Measurements from ENCODE around the gene ZFP82.

Gene ZFP82

GRCh38 chr19:36408101-36408500, 10.3 kb downstream of the ZFP82 start (continued):
- no peak for TF ChIP-seq ZNF660 (tag by site-specific recombination; IDR thresholded peaks at IDR 0.05)
- TF ChIP-seq ZBTB8A (tag by site-specific recombination; IDR thresholded peaks at IDR 0.05): no peak
- no peak for TF ChIP-seq ZXDB (tag by site-specific recombination; IDR thresholded peaks at IDR 0.05)
- TF ChIP-seq ZNF16 (tag by site-specific recombination; IDR thresholded peaks at IDR 0.05; ENCODE audit: low read depth): no peak
- TF ChIP-seq ZNF148 (tag by site-specific recombination; IDR thresholded peaks at IDR 0.05; ENCODE audit: borderline replicate concordance): no peak
- TF ChIP-seq, protein P1, sequence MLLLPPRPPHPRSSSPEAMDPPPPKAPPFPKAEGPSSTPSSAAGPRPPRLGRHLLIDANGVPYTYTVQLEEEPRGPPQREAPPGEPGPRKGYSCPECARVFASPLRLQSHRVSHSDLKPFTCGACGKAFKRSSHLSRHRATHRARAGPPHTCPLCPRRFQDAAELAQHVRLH (tag by site-specific recombination; IDR thresholded peaks at IDR 0.05): no peak
- no peak for TF ChIP-seq ZNF544 (tag by site-specific recombination; IDR thresholded peaks at IDR 0.05)
- TF ChIP-seq ZNF549 (tag by site-specific recombination; IDR thresholded peaks at IDR 0.05): no peak
- TF ChIP-seq ELK4 (IDR thresholded peaks at IDR 0.05; ENCODE audit: borderline replicate concordance, low read depth, low read length): no peak
- no peak for TF ChIP-seq ZNF843 (tag by site-specific recombination; IDR thresholded peaks at IDR 0.05)
- TF ChIP-seq, protein P2, sequence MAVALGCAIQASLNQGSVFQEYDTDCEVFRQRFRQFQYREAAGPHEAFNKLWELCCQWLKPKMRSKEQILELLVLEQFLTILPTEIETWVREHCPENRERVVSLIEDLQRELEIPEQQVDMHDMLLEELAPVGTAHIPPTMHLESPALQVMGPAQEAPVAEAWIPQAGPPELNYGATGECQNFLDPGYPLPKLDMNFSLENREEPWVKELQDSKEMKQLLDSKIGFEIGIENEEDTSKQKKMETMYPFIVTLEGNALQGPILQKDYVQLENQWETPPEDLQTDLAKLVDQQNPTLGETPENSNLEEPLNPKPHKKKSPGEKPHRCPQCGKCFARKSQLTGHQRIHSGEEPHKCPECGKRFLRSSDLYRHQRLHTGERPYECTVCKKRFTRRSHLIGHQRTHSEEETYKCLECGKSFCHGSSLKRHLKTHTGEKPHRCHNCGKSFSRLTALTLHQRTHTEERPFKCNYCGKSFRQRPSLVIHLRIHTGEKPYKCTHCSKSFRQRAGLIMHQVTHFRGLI (tag by site-specific recombination; IDR thresholded peaks at IDR 0.05): no peak
- TF ChIP-seq, protein P3, sequence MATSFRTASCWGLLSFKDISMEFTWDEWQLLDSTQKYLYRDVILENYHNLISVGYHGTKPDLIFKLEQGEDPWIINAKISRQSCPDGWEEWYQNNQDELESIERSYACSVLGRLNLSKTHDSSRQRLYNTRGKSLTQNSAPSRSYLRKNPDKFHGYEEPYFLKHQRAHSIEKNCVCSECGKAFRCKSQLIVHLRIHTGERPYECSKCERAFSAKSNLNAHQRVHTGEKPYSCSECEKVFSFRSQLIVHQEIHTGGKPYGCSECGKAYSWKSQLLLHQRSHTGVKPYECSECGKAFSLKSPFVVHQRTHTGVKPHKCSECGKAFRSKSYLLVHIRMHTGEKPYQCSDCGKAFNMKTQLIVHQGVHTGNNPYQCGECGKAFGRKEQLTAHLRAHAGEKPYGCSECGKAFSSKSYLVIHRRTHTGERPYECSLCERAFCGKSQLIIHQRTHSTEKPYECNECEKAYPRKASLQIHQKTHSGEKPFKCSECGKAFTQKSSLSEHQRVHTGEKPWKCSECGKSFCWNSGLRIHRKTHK (tag by site-specific recombination; IDR thresholded peaks at IDR 0.05): no peak
- no peak for TF ChIP-seq ZIC2 (tag by site-specific recombination; IDR thresholded peaks at IDR 0.05)

- Histone ChIP-seq H3K36me3 (ENCODE audit: control insufficient read depth in 2 of 2, insufficient read depth in 1 of 2, low read length in 2 of 2) (peaks cover 56 to 99% of the 10 kb centered on the region in 2 experiments), H3K4me3 (ENCODE audit: low read depth, low read length) (no peak overlapping the region), H3K4me1 (ENCODE audit: control insufficient read depth, insufficient read depth, low read length) (no peaks in the 10 kb centered on the region), H3K9me3 (ENCODE audit: control insufficient read depth, insufficient read depth, low read depth, low read length) (peaks cover 14% of the 10 kb centered on the region), H3K27ac (ENCODE audit: extremely low read depth, low read depth, low read length) (no peak overlapping the region)
- TF ChIP-seq ZNF529 (tag by site-specific recombination; IDR thresholded peaks at IDR 0.05; ENCODE audit: insufficient replicate concordance) (no peak), ZNF660 (tag by site-specific recombination; IDR thresholded peaks at IDR 0.05) (no peak), SCRT2 (tag by site-specific recombination; IDR thresholded peaks at IDR 0.05) (0 out of 2 replicates have a peak, but pooled peaks have one; percentile 13)
- ChIA-PET CTCF (interaction anchor here (0.6 kb wide), 1 partner anchor 278 kb away, joined by 3 read pairs; no protein-coding TSS in a partner anchor), POLR2A (interaction anchor here (0.6 to 1.3 kb wide), 4 partner anchors 14 to 291 kb away, joined by 3 to 15 read pairs (median 4); partner anchors contain the start of gene ZFP82)
Measured at GRCh38 chr19:36404498-36404897, 13.9 kb downstream of the ZFP82 start.

DNA sequence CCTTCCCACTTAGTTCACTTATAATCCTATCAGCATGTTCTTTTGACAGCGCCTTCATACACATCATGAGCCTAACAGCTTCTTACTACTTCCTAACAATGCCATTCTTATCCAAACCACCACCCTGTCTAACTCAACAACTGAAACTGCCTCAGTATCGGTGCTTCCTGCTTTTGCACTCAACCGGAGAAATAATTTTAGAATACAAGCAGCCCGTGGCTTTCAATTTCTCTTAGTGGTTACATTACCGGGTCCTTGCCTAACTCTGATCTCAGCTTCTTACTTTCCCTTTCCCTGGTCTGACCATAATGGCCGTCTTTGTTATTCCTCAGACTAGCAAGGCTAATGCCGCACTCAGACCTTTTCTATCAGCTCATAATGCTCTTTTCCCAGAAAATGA, 17.0 kb downstream of the ZFP82 start:
- H3K4me1 ChIP-seq (ENCODE audit: control insufficient read depth, insufficient read depth, low read length): no peaks in the 10 kb centered on the region
- peaks cover 36 to 99% of the 10 kb centered on the region in 2 experiments for H3K36me3 ChIP-seq (ENCODE audit: control insufficient read depth in 2 of 2, insufficient read depth in 1 of 2, low read length in 2 of 2)
- ChIA-PET CTCF (interaction anchor here (0.5 to 1.7 kb wide), 3 partner anchors 21 to 378 kb away, joined by 3 to 5 read pairs (median 4); no protein-coding TSS in a partner anchor), POLR2A (no interaction called here)
- no peak overlapping the region for H3K4me3 ChIP-seq (ENCODE audit: low read depth, low read length)
- no peak overlapping the region for H3K27ac ChIP-seq (ENCODE audit: extremely low read depth, low read depth, low read length)
- H3K9me3 ChIP-seq (ENCODE audit: control insufficient read depth, insufficient read depth, low read depth, low read length): peaks cover 19% of the 10 kb centered on the region
- TF ChIP-seq ZNF660 (tag by site-specific recombination; IDR thresholded peaks at IDR 0.05) (no peak), ZNF521 (tag by site-specific recombination; IDR thresholded peaks at IDR 0.05) (no peak), ZNF239 (tag by site-specific recombination; IDR thresholded peaks at IDR 0.05) (no peak), ZNF302 (tag by site-specific recombination; IDR thresholded peaks at IDR 0.05; ENCODE audit: low read depth) (no peak), SP7 (tag by site-specific recombination; IDR thresholded peaks at IDR 0.05) (no peak), ZNF23 (tag by site-specific recombination; IDR thresholded peaks at IDR 0.05; ENCODE audit: borderline replicate concordance) (no peak), ZNF223 (tag by site-specific recombination; IDR thresholded peaks at IDR 0.05) (no peak), ZNF514 (tag by site-specific recombination; IDR thresholded peaks at IDR 0.05) (no peak)
- TF ChIP-seq, protein P4, sequence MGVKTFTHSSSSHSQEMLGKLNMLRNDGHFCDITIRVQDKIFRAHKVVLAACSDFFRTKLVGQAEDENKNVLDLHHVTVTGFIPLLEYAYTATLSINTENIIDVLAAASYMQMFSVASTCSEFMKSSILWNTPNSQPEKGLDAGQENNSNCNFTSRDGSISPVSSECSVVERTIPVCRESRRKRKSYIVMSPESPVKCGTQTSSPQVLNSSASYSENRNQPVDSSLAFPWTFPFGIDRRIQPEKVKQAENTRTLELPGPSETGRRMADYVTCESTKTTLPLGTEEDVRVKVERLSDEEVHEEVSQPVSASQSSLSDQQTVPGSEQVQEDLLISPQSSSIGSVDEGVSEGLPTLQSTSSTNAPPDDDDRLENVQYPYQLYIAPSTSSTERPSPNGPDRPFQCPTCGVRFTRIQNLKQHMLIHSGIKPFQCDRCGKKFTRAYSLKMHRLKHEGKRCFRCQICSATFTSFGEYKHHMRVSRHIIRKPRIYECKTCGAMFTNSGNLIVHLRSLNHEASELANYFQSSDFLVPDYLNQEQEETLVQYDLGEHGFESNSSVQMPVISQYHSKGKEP (tag by site-specific recombination; IDR thresholded peaks at IDR 0.05): no peak

All from HEK293 (cell line).